ENCODE data around the gene DNM3. TPM values are rescaled to one million over a fixed set of nuclear protein-coding genes. Genes with fewer than 3 reads are reported as not detected.

The DNM3 gene
- total RNA-seq, 1 donor from 2014 or later: 2.7 TPM

GRCh38 chr1:171999756-172000155, 158.5 kb downstream of the DNM3 start:
- Histone ChIP-seq H3K27me3 (ENCODE audit: control insufficient read depth, insufficient read depth, low read length) (no peaks in the 10 kb centered on the region), H3K4me3 (ENCODE audit: low read depth, low read length) (no peak overlapping the region), H3K36me3 (ENCODE audit: control insufficient read depth, insufficient read depth, low read length) (peaks cover 1% of the 10 kb centered on the region)
- no peak for TF ChIP-seq CTCF (IDR thresholded peaks at IDR 0.05; ENCODE audit: insufficient read depth, low read length, poor library complexity, severe bottlenecking)
- no peak for DNase-seq (ENCODE audit: low read depth)

- Histone ChIP-seq H3K27me3 (ENCODE audit: control insufficient read depth, insufficient read depth, low read length) (no peaks in the 10 kb centered on the region), H3K4me3 (ENCODE audit: low read depth, low read length) (no peak overlapping the region)
- no peak for TF ChIP-seq CTCF (IDR thresholded peaks at IDR 0.05; ENCODE audit: insufficient read depth, low read length, poor library complexity, severe bottlenecking)
Measured at GRCh38 chr1:172001288-172001687, 160.0 kb downstream of the DNM3 start.

GRCh38 chr1:172002725-172003345, 161.5 kb downstream of the DNM3 start:
- Histone ChIP-seq H3K27me3 (ENCODE audit: control insufficient read depth, insufficient read depth, low read length) (no peaks in the 10 kb centered on the region), H3K36me3 (ENCODE audit: control insufficient read depth, insufficient read depth, low read length) (peaks cover 1% of the 10 kb centered on the region), H3K4me3 (ENCODE audit: low read depth, low read length) (no peak overlapping the region)
- TF ChIP-seq CTCF (IDR thresholded peaks at IDR 0.05; ENCODE audit: insufficient read depth, low read length, poor library complexity, severe bottlenecking): peak; percentile 75
- DNase-seq (ENCODE audit: low read depth): no peak

More at GRCh38 chr1:172001288-172001687, 160.0 kb downstream of the DNM3 start:
- no peak for DNase-seq (ENCODE audit: low read depth)
- peaks cover 1% of the 10 kb centered on the region for H3K36me3 ChIP-seq (ENCODE audit: control insufficient read depth, insufficient read depth, low read length)

- no peak for TF ChIP-seq CTCF (IDR thresholded peaks at IDR 0.05; ENCODE audit: insufficient read depth, low read length, poor library complexity, severe bottlenecking)
- no peaks in the 10 kb centered on the region for H3K27me3 ChIP-seq (ENCODE audit: control insufficient read depth, insufficient read depth, low read length)
- no peak overlapping the region for H3K4me3 ChIP-seq (ENCODE audit: low read depth, low read length)
- DNase-seq (ENCODE audit: low read depth): no peak
- H3K36me3 ChIP-seq (ENCODE audit: control insufficient read depth, insufficient read depth, low read length): peaks cover 1% of the 10 kb centered on the region
Measured at GRCh38 chr1:172003766-172004530, 162.7 kb downstream of the DNM3 start.

- Histone ChIP-seq H3K36me3 (ENCODE audit: control insufficient read depth, insufficient read depth, low read length) (peaks cover 1% of the 10 kb centered on the region), H3K4me3 (ENCODE audit: low read depth, low read length) (no peak overlapping the region), H3K27me3 (ENCODE audit: control insufficient read depth, insufficient read depth, low read length) (no peaks in the 10 kb centered on the region)
- TF ChIP-seq CTCF (IDR thresholded peaks at IDR 0.05; ENCODE audit: insufficient read depth, low read length, poor library complexity, severe bottlenecking): no peak
- DNase-seq (ENCODE audit: low read depth): no peak
Measured at GRCh38 chr1:172004671-172005070, 163.4 kb downstream of the DNM3 start.
